Left colon (tissue), 2 donors: ENCODE results near the gene NOXRED1. TPM values are rescaled to one million over a fixed set of nuclear protein-coding genes. Genes with fewer than 3 reads are reported as not detected.
"Not testable (repeated sequence)": the region's sequence is repeated elsewhere in the genome, so short reads cannot be mapped to it uniquely, and the experiment has no call there.

Experiments used
- ATAC-seq: fragments of 200-7000 bp; cut with Tn5 transposase; one replicate; pipeline ENCODE4 v1.9.1; 2020; ENCODE audit warnings: mild to moderate bottlenecking, moderate library complexity
- DNase-seq, 2 donors: peaks; one replicate each; pipeline ENCODE4 v3.0.0-alpha.2; 2020
- intact Hi-C, 2 donors: fragments of 100-400 bp; cut with DNase I in 1 of 2; cut with micrococcal nuclease in 1 of 2; formaldehyde crosslinking; loops; one replicate each; pipeline versions ENCODE4 v1.11.2 to v1.14.0; 2022; cut with DNase I, micrococcal nuclease
- total RNA-seq, 2 donors: library from RNA; stranded (reverse); fragmentation: NEBNext Ultra II Directional; extraction: Animal tissue kit (Norgen Biotek cat#: 25700); gene quantifications; one replicate each; pipeline ENCODE4 v1.2.1, GENCODE V29; 2021
- donor health status: DM: no; HTN: no; CAD: no.
- donor health status: DM: yes; HTN: yes; CAD: no.

NOXRED1 gene
- total RNA-seq, 2 donors from 2014 or later = 0.45 to 0.46 TPM

- DNase-seq, intact Hi-C loops, ATAC-seq: not testable (repeated sequence)
Observed at GRCh38 chr14:77416098-77416497, 7.2 kb downstream of the NOXRED1 start.

DNA sequence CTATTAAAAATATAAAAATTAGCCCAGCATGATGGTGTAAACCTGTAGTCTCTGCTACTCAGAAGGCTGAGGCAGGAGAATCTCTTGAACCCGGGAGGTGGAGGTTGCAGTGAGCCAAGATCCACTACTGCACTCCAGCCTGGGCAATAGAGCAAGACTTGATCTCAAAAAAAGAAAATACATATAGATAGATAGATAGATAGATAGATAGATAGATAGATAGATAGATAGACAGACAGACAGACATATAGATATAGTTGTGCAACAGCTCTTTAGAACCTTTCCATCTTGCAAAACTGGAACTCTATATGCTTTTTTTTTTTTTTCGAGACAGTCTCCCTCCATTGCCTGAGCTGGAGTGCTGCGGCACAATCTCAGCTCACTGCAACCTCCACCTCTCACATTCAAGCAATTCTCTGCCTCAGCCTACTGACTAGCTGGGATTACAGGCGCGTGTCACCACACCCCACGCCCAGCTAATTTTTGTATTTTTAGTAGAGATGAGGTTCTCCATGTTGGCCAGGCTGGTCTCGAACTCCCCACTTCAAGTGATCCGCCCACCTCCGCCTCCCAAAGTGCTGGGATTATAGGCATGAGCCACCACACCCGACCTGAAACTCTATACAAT, 7.8 kb downstream of the NOXRED1 start:
- ATAC-seq, DNase-seq, intact Hi-C loops: not testable (repeated sequence)

GRCh38 chr14:77409131-77409533, 14.2 kb downstream of the NOXRED1 start:
- DNase-seq = peak in 1 of 2 donors; percentile 11

DNA sequence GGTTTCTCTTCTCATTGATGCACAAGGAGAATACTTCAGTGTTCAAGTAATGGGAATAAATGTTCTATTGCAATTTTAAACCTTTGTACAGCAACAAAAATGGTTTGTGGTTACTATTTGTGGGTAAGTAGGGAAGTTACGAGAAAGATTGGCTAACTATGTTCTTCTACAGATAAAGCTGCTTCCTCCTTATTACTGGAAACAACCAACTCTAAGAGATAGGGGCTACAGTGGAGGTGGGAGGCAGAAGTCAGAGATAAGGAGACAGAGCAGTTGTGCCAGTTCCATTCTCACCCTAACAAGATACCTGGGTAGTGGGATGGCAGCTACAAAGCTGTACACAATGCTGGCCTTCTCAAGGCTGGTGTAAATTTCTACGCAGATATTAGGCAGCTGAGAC, 16.2 kb downstream of the NOXRED1 start:
- intact Hi-C loops = no loop called here
- DNase-seq (no peak), ATAC-seq (no peak)

More at GRCh38 chr14:77409131-77409533, 14.2 kb downstream of the NOXRED1 start:
- ATAC-seq = peak; percentile 42
- intact Hi-C loops = no loop called here

GRCh38 chr14:77406718-77407117, 16.6 kb downstream of the NOXRED1 start:
- ATAC-seq (no peak), DNase-seq (no peak)
- intact Hi-C loops = no loop called here

DNA sequence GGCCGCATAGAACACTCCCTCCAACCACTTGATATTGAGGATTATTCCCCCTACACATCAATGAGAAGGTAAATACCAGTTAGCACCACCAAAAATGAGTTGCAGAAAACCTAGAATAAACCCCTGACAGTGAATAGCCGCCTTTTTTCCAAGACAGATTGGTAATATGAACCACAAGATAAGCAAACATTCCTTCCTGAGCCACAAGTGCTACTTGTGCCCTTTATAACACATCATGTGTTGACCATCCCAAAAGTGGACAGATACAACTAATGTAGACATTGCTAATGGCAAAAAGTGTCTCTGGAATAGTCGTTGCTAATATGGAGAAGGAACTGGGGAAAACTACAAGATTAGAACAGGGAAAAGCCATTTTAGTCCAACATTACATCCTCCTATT, 17.2 kb downstream of the NOXRED1 start:
- ATAC-seq (no peak), DNase-seq (no peak)
- intact Hi-C loops = no loop called here

GRCh38 chr14:77403768-77404167, 19.6 kb downstream of the NOXRED1 start:
- ATAC-seq (no peak), DNase-seq (no peak)
- intact Hi-C loops = no loop called here

GRCh38 chr14:77400216-77400615, 23.1 kb downstream of the NOXRED1 start:
- no peak for DNase-seq
- intact Hi-C loops = no loop called here
- no peak for ATAC-seq

DNA sequence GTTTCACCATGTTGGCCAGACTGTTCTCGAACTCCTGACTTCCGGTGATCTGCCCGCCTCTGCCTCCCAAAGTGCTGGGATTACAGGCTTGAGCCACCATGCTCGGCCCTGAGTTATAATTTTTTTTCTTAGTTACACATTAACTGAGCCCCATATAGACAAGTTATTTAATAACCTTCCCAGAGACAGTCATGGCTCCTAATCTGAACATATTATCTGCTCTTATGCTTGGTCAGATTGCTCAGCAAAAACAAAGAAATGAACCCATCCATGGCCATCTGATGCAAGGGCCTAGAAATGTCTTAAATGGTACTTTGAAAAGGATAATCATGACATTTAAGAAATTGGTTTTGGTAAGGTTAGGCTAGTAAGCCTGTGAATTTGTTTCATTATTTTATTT, 33.1 kb downstream of the NOXRED1 start:
- ATAC-seq (peak; percentile 98), DNase-seq (no peak)
- intact Hi-C loops = no loop called here

GRCh38 chr14:77378701-77379100, 44.6 kb downstream of the NOXRED1 start:
- intact Hi-C loops = no loop called here

GRCh38 chr14:77377502-77377844, 45.9 kb downstream of the NOXRED1 start:
- ATAC-seq (peak; percentile 4), DNase-seq (no peak)
- intact Hi-C loops = no loop called here

More at GRCh38 chr14:77378701-77379100, 44.6 kb downstream of the NOXRED1 start:
- no peak for DNase-seq
- ATAC-seq = no peak

DNA sequence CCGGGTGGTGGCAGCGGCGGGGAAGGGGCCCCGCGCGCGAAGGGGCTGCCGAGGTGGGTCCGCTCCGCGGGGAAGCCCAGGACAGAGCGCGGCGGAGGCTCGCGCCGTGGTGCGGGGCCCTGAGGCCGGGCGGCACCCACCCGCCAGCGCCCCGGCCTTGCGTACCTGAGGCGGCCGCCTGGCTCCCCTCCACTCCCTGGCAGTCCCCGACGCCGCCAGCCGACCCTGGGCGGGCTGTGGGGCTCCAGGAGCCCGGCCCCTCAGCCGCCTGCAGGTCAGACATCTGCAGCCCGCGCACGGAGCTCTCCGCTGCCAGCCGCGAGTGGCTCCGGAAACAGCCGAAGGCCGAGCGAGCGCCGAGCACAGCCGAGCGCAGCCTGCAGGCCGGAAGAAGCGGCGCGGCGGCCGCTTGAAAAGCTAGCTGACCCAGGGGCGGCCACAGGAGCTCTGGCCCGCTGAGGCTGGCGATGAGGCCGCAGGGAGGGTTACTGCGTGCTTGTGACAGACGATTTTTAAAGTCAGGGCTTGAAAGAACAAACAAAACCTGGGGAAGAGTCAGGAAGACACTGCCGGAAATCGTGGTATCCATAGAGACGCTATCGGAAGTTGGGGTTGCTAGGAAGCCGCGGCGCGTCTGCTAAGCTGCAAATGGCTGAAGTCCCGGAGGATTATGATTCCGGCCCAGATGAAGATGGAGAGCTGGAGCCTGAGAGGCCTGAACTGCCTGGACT, 46.4 kb downstream of the NOXRED1 start, which contains the start of the genes SAMD15 and TMED8:
Gene SAMD15, plus strand, starts transcription at position 609 of the 731 bp plus-strand sequence. Its CDS starts 40 bp downstream, at position 649.
Gene TMED8, minus strand, starts transcription at position 324 of the 731 bp plus-strand sequence. Its CDS starts 41 bp downstream, at position 283.
- peak; percentile 97 for ATAC-seq
- intact Hi-C loops = no loop called here
- peak; percentile 71 to 88 for DNase-seq

GRCh38 chr14:77375973-77376770, 47.2 kb downstream of the NOXRED1 start:
- ATAC-seq = peak; percentile 26
- intact Hi-C loops = no loop called here

DNA sequence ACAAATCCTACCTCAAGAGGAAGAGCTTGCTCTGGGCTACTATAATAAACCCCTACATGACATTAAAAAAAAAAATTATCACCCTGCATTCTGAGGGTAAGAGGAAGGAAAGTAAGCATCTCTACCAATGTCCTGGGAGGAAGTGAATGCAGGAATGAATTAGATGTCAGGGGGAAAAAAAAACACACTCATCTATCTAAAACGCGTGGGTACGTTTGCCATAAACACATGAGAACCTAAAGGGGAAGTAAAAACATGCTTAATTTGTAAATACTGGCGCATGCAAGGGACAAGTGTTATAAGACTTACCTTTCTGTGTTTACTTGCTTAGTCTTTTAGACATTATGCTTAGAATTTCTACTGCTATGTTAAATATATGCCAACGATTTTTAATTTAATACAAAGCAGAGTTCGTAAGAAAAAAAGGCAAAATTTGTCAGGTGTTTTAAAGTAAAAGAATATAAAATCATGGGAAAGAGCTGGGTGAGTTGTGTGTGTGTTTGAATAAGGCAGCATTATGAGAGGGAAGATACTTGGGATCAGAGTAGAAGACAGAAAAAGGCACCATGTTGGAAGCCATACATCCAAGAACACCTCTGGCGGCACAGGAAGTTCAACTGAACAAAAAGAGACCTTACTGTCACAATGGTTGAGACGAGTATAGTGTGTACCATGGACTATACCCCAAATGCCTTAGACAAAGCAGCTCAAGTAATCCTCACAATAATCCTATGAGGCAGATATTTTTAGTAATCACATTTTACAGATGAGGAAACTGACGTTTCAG, 48.0 kb downstream of the NOXRED1 start:
- DNase-seq (no peak), ATAC-seq (no peak)
- intact Hi-C loops = no loop called here

More at GRCh38 chr14:77375973-77376770, 47.2 kb downstream of the NOXRED1 start:
- DNase-seq = peak; percentile 26 to 49

- no peak for ATAC-seq
- intact Hi-C loops = no loop called here
- DNase-seq = no peak
Observed at GRCh38 chr14:77372304-77372841, 51.0 kb downstream of the NOXRED1 start.

- ATAC-seq = no peak
- intact Hi-C loops = no loop called here
- no peak for DNase-seq
Observed at GRCh38 chr14:77369285-77369684, 54.0 kb downstream of the NOXRED1 start.

DNA sequence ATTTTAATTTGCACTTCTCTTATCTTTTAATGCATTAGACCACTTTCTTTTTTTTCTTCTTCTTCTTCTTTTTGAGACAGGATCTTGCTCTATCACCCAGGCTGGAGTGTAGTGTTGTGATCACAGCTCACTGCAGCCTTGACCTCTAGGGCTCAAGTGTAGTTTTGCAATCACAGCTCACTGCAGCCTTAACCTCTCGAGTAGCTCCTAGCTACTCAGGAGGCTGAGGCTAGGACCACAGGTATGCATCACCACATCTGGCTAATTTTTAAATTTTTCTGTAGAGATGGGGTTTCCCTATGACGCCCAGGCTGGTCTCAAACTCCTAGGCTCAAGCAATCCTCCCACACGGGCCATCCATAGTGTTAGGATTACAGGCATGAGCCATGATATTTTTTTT, 59.2 kb downstream of the NOXRED1 start:
- ATAC-seq (no peak), DNase-seq (no peak)
- intact Hi-C loops = no loop called here

- DNase-seq (no peak), ATAC-seq (no peak)
- intact Hi-C loops = no loop called here
Observed at GRCh38 chr14:77359626-77360025, 63.7 kb downstream of the NOXRED1 start.
